ENCODE measurements around the gene PSMB11.

DNA sequence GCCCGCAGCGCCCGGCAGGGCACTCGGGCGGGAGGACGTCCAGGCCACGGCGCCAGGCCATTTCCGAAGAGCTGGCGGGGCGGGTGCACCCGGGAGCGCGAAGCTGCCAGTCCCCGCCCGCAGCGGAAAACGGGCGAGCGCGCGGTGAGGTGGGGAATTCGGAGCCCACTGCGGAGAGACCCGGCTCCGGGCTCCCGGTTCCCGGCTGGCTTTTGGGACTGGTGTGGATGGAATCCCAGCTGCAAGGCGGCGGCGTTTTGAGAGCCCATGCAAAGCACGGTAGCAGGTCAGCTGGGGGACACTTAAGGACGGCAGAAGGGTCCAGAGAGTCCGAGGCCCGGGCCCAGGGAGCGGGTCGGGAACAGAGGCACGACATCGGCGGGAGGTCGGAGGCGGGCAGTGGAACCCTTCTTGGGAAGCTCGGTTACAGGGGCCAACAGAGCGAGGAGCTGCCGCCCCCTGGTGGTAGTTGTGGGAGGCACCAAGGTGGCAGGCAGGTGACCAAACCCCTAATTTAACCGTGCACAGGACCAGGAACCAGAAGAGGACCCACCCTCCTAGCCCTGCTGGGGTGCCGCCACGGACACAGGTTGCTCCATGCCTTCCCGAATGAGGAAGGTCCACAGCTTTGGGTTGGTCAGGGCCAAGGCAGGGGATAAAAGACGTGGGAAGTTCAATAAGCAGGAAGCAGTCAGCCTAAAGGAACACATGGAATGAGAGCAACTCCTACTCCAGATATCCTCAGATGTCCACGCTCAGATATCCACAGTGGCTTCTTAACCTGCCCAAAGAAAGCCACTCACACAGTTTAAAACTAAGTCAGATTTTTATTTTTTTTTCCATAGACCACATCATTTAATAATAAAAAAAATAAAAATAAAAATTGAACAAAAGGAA lies 16.0 kb downstream of the PSMB11 start:
- TF ChIP-seq, protein P1, sequence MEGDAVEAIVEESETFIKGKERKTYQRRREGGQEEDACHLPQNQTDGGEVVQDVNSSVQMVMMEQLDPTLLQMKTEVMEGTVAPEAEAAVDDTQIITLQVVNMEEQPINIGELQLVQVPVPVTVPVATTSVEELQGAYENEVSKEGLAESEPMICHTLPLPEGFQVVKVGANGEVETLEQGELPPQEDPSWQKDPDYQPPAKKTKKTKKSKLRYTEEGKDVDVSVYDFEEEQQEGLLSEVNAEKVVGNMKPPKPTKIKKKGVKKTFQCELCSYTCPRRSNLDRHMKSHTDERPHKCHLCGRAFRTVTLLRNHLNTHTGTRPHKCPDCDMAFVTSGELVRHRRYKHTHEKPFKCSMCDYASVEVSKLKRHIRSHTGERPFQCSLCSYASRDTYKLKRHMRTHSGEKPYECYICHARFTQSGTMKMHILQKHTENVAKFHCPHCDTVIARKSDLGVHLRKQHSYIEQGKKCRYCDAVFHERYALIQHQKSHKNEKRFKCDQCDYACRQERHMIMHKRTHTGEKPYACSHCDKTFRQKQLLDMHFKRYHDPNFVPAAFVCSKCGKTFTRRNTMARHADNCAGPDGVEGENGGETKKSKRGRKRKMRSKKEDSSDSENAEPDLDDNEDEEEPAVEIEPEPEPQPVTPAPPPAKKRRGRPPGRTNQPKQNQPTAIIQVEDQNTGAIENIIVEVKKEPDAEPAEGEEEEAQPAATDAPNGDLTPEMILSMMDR (IDR thresholded peaks at IDR 0.05): peak; percentile 92 to 96 (median 94)
- TF ChIP-seq POLR2A (IDR thresholded peaks at IDR 0.05): no peak

Data from heart left ventricle (tissue), 13 donors.